SK-N-MC (cell line): ENCODE measurements around the gene EGFL7.

Experiments used
- EZH2 ChIP-seq: fragments of 200-600 bp; sonication (generic); IDR thresholded peaks from one replicate; pipeline ENCODE4 v1.6.1; 2017; ENCODE audit warnings: antibody characterized with exemption
- POLR2AphosphoS5 ChIP-seq: IDR thresholded peaks from 2 replicates; pipeline ENCODE4 v1.6.1; 2012; ENCODE audit warnings: mild to moderate bottlenecking, low read depth, low read length, borderline replicate concordance

DNA sequence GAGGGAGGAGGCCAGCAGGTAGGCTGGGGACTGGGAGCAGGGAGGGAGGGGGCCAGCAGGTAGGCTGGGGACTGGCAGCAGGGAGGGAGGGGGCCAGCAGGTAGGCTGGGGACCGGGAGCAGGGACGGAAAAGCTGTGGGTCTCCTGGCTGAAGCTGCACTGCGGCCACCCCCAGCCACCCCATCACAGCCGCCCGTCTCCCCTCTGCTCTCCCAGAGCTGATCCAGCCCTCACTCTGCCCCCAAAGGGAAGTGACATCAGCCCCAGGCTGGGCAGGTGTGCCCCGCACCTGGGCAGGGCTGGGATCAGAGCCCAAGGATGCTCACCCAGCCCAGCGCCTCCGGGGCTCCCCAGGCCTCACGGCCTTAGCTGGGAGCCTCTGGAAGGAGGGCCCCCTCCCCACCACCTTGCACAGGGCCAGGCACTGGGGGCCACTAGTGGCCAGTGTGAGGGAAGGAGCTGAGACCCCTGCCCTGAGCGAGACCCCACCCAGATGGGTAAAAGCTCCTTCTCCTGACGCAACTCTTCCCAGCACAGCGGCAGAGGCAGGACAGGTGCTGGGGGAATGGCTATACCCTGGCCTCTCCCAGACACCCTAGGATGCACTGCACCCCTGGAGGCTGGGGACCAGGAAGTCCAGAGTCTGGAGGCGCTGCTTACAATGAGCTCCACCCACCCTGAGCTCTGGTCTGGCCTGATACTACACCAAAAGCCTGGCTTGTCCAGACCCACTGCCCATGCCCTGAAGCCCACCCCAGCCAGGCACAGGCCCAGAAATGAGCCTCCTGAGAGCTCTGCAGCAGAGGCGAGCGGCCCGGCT, 13.0 kb downstream of the EGFL7 start:
- no peak for TF ChIP-seq EZH2
- TF ChIP-seq POLR2AphosphoS5, result no peak
